Measurements from ENCODE around the gene TTLL4. TPM values are rescaled to one million over a fixed set of nuclear protein-coding genes. Genes with fewer than 3 reads are reported as not detected.

Gene TTLL4
- total RNA-seq, 2 experiments from 2014 or later, result 38.2 to 68.0 TPM

GRCh38 chr2:218718058-218718457 is 7.4 kb downstream of the TTLL4 start:
- Histone ChIP-seq H3K9me2 (ENCODE audit: insufficient read depth, low read length) (no peaks in the 10 kb centered on the region), H3K79me2 (ENCODE audit: insufficient read depth, low read depth, low read length) (peaks cover 61% of the 10 kb centered on the region), H3K27ac (ENCODE audit: low read depth, low read length, poor library complexity, severe bottlenecking) (no peak overlapping the region), H3K36me3 (ENCODE audit: insufficient read depth, low read length) (peaks cover 60% of the 10 kb centered on the region), H2AFZ (ENCODE audit: low read length) (no peak overlapping the region), H3K4me3 (ENCODE audit: low read depth, low read length, poor library complexity, severe bottlenecking) (no peak overlapping the region), H3K4me2 (ENCODE audit: low read length) (no peak overlapping the region), H3K9me3 (ENCODE audit: low read length) (no peaks in the 10 kb centered on the region), H4K20me1 (ENCODE audit: insufficient read depth, low read length) (0 out of 2 replicates have a peak, but pooled peaks cover 5% of the 10 kb centered on the region), H3K4me1 (ENCODE audit: insufficient read depth, low read length, poor library complexity, severe bottlenecking) (peaks cover 11% of the 10 kb centered on the region)
- TF ChIP-seq CTCF (conservative IDR thresholded peaks at IDR 0.05; ENCODE audit: low read length) (no peak), EZH2phosphoT487 (IDR thresholded peaks at IDR 0.05; ENCODE audit: borderline replicate concordance, low read depth, low read length) (no peak)
- CTCF ChIA-PET (ENCODE audit: unreplicated experiment), result no interaction called here
- intact Hi-C loops (cut with micrococcal nuclease; ENCODE audit: unreplicated experiment), result no loop called here
- no peak for DNase-seq (ENCODE audit: low spot score)
- BruUV-seq (replicated peaks), result no TSS peak
- POLR2A ChIA-PET, result interaction anchor here (0.9 kb wide), 1 partner anchor 12 kb away, joined by 3 read pairs; no protein-coding TSS in a partner anchor

- no peaks in the 10 kb centered on the region for H4K20me1 ChIP-seq (ENCODE audit: insufficient read depth, low read length)
- H3K9me2 ChIP-seq (ENCODE audit: insufficient read depth, low read length), result no peaks in the 10 kb centered on the region
- DNase-seq (ENCODE audit: low spot score), result no peak
- H3K4me3 ChIP-seq (ENCODE audit: low read depth, low read length, poor library complexity, severe bottlenecking), result no peak overlapping the region
- BruUV-seq (replicated peaks), result no TSS peak
- ChIA-PET POLR2A (no interaction called here), CTCF (ENCODE audit: unreplicated experiment) (no interaction called here)
- no peaks in the 10 kb centered on the region for H3K9me3 ChIP-seq (ENCODE audit: low read length)
- H2AFZ ChIP-seq (ENCODE audit: low read length), result no peak overlapping the region
- no peak overlapping the region for H3K27ac ChIP-seq (ENCODE audit: low read depth, low read length, poor library complexity, severe bottlenecking)
- H3K79me2 ChIP-seq (ENCODE audit: insufficient read depth, low read depth, low read length), result peaks cover 61% of the 10 kb centered on the region
- H3K4me2 ChIP-seq (ENCODE audit: low read length), result no peak overlapping the region
- peaks cover 62% of the 10 kb centered on the region for H3K36me3 ChIP-seq (ENCODE audit: insufficient read depth, low read length)
- no peak for TF ChIP-seq CTCF (conservative IDR thresholded peaks at IDR 0.05; ENCODE audit: low read length)
- intact Hi-C loops (cut with micrococcal nuclease; ENCODE audit: unreplicated experiment), result no loop called here
- H3K4me1 ChIP-seq (ENCODE audit: insufficient read depth, low read length, poor library complexity, severe bottlenecking), result no peaks in the 10 kb centered on the region
These were observed 8.8 kb downstream of the TTLL4 start for GRCh38 chr2:218719457-218719856.

GRCh38 chr2:218720048-218721041 is 9.7 kb downstream of the TTLL4 start:
- CTCF ChIA-PET (ENCODE audit: unreplicated experiment), result no interaction called here
- Histone ChIP-seq H3K36me3 (ENCODE audit: insufficient read depth, low read length) (peaks cover 64% of the 10 kb centered on the region), H2AFZ (ENCODE audit: low read length) (no peak overlapping the region), H4K20me1 (ENCODE audit: insufficient read depth, low read length) (no peaks in the 10 kb centered on the region), H3K9me3 (ENCODE audit: low read length) (peaks cover 4% of the 10 kb centered on the region; the same call in 1 of the 2 replicates), H3K79me2 (ENCODE audit: insufficient read depth, low read depth, low read length) (peaks cover 61% of the 10 kb centered on the region), H3K9me2 (ENCODE audit: insufficient read depth, low read length) (no peaks in the 10 kb centered on the region), H3K4me2 (ENCODE audit: low read length) (no peak overlapping the region), H3K4me3 (ENCODE audit: low read depth, low read length, poor library complexity, severe bottlenecking) (no peak overlapping the region), H3K4me1 (ENCODE audit: insufficient read depth, low read length, poor library complexity, severe bottlenecking) (no peaks in the 10 kb centered on the region), H3K27ac (ENCODE audit: low read depth, low read length, poor library complexity, severe bottlenecking) (no peak overlapping the region)
- POLR2A ChIA-PET, result interaction anchor here (0.6 to 0.9 kb wide), 3 partner anchors 9 to 160 kb away, joined by 4 to 5 read pairs (median 4); partner anchors contain the start of gene TTLL4
- intact Hi-C loops (cut with micrococcal nuclease; ENCODE audit: unreplicated experiment), result no loop called here
- no TSS peak for BruUV-seq (replicated peaks)
- DNase-seq (ENCODE audit: low spot score), result no peak
- TF ChIP-seq EZH2phosphoT487 (IDR thresholded peaks at IDR 0.05; ENCODE audit: borderline replicate concordance, low read depth, low read length) (no peak), CTCF (conservative IDR thresholded peaks at IDR 0.05; ENCODE audit: low read length) (no peak)

Data from OCI-LY7 (cell line).